NCI-H2029 (cell line): Measurements from ENCODE around the gene MYO18B.
A peak's percentile ranks its signal among the peaks of the same experiment; 100 is the strongest.

ENCODE experiments used
- DNase-seq: peaks from one replicate; lab custom pipeline; 2025; lab: John Stamatoyannopoulos, UW

The MYO18B gene

DNA sequence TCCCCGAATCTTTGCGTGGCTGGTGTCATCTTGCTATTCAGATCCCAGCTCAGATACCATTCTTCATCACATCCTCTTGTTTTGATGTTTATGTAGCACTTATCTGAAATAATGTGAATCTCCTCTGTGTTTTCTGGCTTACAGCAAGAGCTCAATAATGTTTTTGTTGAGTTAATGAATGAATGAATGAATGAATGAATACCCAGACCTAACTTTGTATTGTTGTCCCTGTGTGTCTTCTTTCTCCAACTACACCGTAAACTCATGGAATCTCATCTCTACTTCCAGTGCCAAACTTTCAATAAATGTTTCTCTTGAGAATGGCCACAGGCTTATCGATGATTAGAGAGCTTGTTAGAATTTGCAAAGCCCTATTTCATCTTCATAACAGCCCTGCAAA lies 110.2 kb downstream of the MYO18B start:
- DNase-seq: no peak

DNA sequence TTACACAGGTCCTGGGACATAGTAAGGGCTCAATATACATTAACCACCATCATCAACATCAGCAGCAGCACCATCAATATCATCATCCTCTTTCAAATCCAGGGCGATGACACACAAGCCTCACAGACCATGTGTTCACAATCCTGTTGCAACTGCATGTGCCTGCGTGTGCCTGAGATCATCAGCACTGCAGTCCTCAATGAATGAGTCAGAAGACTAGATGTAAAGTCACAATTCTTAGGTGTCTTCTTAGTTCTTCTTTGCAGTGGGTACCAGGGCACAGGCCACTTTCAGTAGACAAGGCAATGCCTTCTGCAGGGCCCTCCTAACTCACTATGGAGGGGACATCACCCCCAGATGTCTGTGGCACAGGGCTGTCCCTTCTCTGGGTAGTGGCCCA lies 111.1 kb downstream of the MYO18B start:
- no peak for DNase-seq

DNA sequence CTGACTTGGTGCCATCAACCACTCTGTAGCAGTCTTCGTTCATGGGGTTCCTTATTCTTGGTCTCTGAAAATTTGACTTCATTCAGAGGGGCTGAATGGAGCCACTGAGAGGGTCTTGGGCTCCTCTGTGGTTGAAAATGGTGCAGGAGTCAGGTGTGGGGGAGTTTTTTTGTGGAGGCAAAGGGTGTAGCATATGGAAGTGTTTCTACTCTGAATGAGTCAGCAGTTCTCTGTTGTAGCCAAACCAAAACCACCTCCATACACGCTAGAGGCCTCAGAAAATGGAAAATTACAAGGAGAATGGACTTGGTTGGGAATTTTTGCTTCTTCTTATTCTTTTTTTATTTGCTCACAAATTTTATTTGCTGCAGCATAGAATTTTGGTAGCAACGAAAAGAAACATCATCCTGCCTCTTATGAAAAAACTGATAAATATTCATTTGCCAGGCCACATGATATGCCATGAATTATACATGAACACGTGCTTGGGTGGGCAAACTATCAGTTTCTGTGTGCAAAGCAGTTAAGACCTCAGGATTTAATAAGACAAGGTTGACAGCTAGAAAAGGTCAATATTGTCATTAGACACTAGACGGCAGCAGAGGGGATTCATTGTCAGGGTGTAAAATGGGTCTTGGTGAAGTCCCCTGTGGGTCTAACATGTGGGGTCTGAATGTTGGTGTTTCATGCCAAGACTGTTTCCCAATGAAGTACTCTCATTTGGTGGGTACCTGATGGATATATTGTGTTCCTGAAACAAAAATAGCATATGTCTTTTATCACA lies 111.7 kb downstream of the MYO18B start:
- DNase-seq: no peak

DNA sequence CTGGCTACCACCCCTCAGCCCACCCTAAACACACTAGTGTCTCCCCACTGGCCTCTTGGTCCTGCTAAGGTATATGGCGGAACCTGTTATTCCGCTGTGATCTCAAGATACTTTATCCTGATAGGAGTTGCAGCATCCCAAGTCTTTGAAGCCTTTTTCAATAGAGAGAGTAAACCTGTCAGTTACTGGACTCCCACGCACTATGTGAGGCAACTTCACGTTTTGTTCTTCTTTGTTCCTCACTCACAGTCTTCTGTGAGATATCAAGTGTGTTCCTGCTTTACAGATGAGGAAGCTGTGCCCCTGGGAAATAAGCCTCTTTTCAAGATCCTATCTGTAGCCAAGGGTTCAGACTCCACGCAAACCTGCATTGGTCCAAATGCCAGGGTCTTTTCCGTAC lies 127.8 kb downstream of the MYO18B start:
- no peak for DNase-seq

DNA sequence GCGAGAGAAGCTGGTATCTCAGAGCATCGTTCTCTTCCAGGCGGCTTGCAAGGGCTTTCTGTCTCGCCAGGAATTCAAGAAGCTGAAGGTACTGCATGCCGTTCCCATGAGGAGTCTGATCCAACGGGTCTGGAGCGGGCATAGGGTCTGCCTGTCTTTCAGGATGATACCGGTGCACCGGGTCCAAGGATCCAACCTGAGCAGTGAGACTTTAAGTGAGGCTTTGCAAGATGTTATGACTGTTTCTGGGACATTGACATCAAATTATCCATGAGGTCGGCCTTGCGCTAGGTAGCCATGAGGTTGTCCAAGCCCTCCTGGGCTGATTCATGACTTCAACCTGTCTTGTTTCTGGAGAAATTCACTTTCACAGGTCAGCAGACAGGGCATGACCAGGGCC lies 132.3 kb downstream of the MYO18B start:
- DNase-seq: no peak

DNA sequence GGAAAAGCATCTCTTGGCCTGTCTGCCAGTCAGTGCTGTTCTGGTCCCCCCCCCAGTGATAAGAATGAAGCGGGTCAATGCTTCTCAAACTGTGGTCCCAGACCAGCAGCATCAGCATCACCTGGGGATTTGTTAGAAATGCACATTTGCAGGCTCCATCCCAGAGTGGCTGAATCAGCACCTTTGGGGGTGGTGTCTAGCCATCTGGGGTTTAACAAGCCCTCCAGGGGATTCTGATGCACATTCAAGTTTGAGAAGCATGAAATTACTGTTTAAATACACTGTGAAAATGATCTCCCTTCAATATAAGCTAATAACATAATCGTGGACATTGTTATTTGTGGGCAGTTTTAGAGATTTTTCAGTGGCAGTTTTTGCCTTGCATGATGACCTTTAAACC lies 133.5 kb downstream of the MYO18B start:
- DNase-seq: no peak

DNA sequence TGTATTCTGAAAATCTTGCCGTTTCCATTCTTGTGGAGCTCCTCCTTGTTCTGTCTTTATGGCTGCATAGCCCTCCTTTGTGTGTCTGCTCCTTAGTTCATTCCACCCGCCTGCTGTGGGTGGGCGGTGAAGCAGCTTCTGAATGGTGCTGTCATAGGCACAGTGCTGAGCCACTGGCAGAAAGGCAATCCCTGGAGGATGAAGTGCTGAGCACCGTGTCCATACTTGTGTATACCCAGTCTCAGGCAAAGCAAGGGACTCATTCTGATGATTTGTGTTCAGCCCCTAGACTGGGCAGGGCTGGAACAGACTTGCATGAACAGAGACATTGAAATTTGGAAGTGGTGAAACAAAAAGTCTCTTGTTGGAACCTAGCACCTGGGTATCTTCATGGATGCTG lies 134.9 kb downstream of the MYO18B start:
- DNase-seq: no peak

DNA sequence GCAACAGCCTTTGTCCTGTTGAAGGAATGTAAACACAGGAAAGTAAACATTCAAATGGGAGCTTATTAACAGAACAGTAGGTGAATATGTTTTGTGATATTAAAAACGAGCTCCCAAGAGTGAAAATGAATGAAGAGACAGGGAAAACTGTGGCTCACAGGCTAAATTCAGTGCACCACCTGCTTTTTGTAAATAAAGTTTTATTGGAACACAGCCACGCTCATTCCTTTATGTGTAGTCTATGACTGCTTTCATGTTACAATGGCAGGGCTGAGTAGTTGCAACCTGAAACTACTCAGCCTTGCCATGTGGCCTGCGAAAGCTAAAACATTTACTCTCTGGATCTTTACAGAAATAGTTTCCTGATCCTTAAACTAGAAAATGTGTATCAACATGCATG lies 136.9 kb downstream of the MYO18B start:
- DNase-seq: peak; percentile 75

DNA sequence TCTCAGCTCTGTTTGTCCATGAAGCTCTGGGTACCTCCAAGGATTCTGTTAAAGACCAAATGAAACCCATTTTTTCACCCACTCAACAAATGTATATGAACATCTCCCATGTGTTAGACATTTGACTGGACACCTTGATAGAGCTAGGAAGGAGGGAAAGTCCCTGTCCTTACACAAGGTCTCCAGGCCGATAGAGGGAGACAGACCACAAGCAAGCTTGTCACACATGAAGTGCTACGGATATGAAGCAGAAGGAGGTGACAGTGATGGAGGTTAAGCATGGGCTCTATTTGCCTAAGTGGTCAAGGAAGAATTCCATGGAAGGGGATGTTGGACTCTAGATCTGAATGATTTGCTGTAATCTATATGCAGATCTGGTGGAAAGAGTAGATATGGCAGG lies 138.5 kb downstream of the MYO18B start:
- no peak for DNase-seq

DNA sequence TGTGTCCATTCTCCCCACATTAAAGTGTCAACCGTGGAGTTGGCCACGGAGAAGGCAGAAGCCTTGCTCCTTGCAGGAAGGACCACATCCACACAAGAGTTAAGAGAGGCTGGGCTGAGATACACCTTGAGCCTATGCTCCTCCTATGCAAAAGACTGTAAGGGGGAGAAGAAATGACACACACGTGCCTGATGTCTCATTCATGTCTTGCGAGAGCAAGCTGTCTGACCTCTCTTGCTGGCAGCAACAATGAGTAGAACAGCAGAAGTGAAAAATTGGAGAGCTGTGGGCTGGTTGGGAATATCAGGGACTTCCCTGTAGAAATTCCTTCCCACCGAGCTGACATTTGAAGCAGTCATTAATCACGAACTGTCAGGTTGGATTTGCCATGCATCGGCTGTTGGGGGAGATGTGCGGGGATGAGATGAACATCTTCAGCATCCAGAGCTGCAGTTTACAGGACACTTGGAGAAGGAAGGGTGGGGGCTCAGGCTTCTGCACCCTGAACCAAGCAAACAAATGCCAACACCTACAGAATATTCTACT lies 139.3 kb downstream of the MYO18B start:
- no peak for DNase-seq

DNA sequence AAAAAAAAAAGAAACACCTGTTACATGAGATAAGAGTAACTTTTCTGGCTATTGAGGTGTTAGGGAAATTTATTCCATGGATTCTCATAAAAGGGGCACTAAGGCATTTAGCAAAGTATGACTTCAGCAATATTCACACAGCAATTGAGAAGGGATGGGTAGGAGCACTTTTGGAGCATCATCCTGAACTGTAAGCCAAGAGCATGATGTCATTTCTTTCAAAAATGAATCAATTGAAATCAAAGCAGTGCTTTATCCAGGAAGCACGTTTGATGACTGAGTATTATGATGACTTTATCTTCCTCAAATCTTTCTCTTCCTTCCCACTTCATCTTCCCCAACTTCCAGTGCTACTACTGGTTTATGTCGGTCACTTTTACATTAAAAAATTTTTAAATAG lies 140.4 kb downstream of the MYO18B start:
- DNase-seq: no peak

DNA sequence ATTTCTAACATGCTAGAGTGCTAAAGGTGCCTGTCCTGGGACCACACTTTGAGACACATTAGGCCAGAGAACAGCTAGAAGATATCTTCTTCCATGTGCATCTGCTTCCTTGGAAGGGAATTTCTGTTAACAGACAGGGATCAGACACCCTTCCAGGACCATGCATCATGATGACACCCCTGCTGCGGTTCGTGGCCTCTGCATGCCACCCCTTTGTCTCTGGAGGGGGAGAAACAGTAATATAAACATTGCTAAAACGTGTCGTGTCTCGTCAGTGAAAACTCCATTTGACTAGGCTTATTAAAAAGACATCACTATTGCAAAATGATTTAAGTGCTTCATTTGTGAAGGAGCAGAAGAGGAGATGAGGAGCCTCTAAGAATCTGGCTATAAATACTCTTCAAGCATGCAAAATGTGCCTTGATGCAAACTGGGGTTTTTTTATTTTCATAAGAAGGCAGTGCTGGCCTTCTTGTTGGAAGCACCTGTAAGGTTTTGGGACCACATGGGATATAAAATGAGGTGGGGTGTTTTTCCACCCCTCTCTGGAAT lies 141.6 kb downstream of the MYO18B start:
- DNase-seq: no peak

DNA sequence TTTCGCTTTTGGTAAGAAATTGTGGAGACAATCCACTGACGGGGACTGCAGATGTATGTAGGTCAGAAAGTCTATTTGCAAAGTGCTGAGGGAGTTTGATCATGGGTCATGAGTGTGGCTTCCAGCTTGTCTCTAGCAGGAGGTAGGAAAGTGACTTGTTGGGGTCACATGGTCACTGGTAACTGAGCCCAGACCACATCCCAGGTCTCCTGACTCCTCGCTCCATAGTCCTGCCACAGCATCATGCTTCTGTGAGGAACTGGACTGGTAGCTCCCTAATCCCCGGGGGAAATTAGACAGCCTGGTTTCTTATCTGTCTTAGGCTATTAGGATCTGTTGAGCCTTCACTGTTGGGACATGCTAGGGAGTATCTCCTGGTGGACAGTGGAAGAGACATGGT lies 142.1 kb downstream of the MYO18B start:
- DNase-seq: no peak

DNA sequence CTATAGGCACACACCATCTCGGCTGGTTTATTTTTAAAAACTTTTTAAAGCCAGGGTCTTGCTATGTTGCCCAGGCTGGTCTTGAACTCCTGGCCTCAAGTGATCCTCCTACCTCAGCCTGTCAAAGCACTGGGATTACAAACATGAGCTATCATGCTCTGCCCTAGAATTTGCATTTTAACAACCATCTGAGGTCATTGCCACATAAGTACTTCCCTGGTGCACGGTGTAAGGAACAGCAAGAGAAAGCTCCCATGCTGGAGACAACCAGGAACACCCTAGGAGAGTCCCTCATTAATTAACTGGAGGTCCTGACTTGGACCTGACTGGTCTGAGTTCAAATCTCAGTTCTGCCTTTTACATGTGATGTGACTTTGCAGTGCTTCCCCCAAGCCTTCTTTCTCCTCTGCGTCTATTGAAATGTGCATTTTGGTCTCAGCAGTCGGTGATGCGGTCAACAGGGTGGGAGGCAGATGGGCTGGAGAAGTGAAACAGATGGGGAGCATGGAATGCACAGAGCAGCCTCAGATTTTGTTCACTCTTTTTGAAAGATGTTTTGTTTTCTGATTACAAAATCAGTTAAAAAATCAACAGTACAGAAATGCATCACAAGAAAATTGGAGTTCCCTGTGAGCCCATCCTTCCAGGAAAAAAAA lies 146.5 kb downstream of the MYO18B start:
- DNase-seq: no peak

DNA sequence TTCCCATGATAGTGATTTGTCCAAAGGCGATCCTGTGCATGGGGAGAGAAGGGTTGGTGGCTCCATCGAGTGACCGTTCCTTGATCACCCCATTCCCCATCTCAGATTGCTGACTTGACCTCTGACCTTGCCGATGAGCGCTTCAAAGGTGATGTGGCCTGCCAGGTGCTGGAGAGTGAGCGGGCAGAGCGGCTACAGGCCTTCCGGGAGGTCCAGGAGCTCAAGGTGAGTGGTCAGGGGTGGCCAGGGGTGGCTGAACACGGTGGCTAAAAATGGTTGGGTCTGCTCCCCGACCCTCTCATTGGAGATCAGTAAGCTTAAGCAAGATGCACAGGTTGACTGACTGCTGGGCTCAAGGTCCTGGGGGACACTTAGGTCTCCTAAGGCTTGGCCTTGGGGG lies 148.7 kb downstream of the MYO18B start:
- no peak for DNase-seq

DNA sequence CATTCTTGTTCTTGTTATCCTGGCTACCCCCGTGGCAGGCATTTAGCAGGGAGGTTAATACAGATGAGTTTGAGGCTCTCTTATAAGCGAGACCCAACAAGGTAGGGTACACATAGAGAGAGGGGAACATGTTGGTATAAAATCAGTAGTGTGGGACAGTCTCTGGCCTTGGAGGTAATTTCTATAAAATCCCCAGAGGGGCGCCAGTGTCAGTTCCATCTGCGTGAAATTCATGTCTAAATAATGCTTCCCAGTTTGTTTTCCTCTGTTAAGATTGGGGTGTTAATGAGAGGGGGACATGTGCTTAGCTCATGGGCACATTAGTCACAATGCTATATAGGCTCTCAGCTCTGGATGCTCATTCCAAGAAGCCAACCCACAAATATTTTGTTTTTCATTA lies 150.7 kb downstream of the MYO18B start:
- DNase-seq: no peak

DNA sequence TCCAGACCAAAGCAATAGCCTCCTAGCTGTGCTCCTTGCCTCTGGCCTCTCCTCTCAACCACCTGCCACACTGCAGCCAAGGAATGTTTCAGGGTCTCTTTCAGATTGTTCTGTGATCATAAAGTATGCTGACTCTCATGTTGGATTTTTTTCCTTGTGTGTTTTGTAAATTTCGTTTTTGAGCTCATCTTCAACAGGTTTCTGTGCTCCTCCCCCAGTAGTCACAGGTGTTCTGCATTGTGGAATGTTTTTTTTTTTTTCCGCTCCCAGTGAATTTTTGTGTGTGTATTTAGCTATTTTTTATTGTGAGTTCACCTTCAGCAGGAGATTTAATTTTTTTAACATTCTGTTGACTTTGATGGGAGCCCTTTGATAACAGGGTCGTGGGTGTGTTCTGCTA lies 153.7 kb downstream of the MYO18B start:
- no peak for DNase-seq

DNA sequence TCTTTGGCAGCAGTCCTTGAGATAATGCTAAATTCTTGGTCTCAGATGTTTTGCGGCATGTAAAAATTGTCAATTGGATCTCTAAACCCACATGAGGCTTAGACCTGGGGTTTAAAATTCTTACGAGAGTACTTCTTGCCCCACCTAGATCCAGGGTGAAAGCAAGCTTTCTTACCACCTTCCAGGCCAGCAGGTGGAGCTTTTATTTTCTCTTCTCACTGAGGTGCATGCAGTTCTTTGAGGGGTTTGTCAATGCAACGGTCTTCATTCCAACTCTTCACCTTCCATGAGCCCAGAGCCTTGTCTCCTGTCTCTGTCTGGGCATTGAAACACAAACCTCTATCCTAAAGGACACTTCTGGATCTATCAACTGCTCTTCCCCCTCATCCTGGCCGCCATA lies 154.1 kb downstream of the MYO18B start:
- DNase-seq: no peak

DNA sequence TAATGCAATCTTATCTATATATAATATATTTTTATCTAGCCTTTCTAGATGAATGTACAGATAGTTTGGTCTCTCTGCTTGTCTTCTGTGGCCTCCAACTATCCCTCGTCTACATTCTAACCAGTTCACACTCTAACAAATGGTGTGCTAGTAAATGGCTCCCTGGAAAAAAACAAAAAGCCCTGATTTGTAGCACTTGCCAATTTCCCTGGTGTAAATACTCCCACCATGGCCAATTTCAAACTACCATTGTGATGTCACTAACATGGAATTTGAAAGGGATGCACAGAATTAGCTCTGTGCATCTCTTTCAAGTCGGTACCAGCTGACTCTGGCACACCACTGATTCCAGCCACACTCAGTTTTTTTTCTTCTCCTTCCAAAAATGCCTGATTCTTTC lies 154.6 kb downstream of the MYO18B start:
- no peak for DNase-seq

DNA sequence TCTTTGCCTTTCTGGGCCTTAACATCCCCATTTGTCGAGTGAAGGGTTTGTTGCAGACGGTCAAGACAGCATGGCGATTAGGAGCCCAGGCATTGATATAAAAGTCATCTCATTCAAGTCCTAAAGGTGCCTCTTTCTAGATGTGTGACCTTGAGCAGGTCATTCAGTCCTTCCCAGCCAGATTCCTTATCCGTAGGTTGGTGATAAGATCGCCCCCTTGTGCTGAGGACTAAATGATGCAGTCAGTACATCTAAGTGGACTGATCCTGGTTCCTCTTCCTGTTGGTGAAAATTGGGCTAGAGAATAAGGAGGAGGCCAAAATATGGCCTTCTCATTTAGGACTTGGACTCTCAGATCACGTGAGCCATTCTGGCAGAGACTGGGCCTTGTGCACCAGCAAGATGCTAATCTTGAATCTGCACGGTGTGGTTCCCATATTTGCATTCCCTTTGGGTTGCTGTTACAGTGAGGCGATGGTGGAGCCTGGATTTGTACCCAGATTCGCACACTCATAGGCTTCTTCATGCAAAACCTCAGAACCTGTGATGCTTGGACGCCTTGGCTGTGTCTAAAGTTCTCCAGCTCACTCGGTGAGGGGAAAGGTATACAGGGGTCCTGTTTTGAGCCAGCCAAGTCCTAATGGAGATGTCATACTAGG lies 156.8 kb downstream of the MYO18B start:
- DNase-seq: no peak

DNA sequence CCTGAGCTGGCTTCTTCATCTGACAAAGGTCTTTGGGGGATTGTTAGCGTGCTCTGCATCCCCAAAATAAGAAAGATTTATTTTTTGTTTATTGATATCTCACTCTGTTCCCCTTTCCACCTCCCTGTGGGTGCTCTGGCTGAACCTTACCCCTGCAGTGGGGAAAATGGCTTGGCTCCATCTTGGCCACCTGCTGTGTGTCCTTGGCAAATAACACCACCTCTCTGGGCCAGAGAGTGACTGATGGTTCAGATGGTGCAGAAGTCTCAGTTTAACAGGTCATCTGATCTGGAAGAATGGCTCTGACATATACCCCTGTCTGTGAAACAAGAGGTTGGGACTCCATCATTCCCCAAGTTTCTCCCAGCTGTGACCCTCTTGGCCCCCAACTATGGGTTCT lies 157.6 kb downstream of the MYO18B start:
- DNase-seq: no peak

DNA sequence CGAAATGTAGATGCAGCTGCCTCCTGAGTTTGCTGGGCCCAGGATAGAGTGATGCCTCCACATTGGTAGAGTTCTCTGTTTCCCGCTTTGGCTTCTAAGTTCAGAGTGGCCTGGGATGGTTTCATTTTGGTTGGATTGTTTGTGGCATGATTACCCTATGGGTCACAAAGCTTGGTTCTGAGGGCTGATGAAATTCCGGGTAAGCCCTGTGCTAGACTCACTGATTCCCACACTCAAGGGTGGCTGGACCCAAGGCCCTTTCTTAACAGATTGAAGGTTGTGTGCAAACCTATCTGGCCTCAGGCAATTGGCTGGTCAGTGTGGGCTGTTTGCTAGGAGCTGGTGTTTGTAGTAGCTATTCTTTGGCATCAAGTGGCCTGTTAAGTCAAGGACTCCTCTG lies 158.4 kb downstream of the MYO18B start:
- DNase-seq: no peak

DNA sequence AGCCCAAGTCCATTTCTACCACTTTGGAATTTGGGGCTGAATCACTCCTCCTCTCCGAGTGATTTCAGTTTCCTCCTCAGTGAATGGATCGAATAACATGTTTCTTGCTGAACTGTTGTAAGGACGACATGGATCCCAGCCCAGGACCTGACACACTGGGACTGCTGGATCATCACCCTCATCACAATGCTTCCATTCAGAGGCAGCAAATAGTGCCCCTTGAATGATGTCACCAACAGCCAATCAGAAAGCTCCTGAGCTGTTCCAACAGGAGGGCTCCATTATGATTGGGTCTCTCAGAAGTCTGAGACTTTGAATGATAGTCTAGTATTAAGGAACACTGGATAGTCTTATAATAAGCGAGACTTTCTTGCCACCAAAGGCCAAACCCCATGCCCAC lies 158.9 kb downstream of the MYO18B start:
- peak; percentile 24 for DNase-seq
